ENCODE data around the gene RPL31.

- TF ChIP-seq, protein P1, sequence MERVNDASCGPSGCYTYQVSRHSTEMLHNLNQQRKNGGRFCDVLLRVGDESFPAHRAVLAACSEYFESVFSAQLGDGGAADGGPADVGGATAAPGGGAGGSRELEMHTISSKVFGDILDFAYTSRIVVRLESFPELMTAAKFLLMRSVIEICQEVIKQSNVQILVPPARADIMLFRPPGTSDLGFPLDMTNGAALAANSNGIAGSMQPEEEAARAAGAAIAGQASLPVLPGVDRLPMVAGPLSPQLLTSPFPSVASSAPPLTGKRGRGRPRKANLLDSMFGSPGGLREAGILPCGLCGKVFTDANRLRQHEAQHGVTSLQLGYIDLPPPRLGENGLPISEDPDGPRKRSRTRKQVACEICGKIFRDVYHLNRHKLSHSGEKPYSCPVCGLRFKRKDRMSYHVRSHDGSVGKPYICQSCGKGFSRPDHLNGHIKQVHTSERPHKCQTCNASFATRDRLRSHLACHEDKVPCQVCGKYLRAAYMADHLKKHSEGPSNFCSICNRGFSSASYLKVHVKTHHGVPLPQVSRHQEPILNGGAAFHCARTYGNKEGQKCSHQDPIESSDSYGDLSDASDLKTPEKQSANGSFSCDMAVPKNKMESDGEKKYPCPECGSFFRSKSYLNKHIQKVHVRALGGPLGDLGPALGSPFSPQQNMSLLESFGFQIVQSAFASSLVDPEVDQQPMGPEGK (CRISPR knock-in tag; IDR thresholded peaks at IDR 0.05; ENCODE audit: borderline replicate concordance): no peak
- no peak for TF ChIP-seq PPARA (CRISPR knock-in tag; IDR thresholded peaks at IDR 0.05; ENCODE audit: borderline replicate concordance)
- no peak for TF ChIP-seq ARNTL (CRISPR knock-in tag; IDR thresholded peaks at IDR 0.05; ENCODE audit: borderline replicate concordance, low read depth)
- TF ChIP-seq RARB (CRISPR knock-in tag; IDR thresholded peaks at IDR 0.05): no peak
- no peak for TF ChIP-seq ZFP30 (CRISPR knock-in tag; IDR thresholded peaks at IDR 0.05)
- TF ChIP-seq CSDC2 (CRISPR knock-in tag; IDR thresholded peaks at IDR 0.05): no peak
- no peak for TF ChIP-seq CREB5 (CRISPR knock-in tag; IDR thresholded peaks at IDR 0.05; ENCODE audit: low read depth)
- no peak for TF ChIP-seq ISL1 (CRISPR knock-in tag; IDR thresholded peaks at IDR 0.05)
Observed at GRCh38 chr2:100993294-100993693, 8.8 kb upstream of the RPL31 start.

Measured in SK-N-SH treated with all-trans-retinoic acid at 6 μM for 48 hours (cell line).